ENCODE data around the gene CETN2.

DNA sequence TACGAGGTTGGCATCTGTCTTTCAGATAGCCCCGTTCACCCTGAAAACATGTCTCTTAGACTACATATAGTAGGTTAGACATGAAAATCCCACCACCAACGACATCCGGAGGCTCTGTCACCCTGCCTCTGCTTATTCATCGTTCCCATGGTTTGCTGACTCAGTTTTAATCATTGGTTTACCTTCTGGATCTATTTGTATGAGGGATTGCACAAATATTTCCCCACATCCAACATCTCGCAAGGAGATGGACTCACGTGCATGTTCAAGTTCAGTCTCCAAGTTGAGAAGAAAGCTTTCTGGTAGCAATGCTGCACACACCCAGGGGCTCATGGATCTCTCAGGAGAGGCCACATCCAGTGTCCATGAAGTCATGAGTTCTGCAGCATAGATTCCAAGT, 10.8 kb downstream of the CETN2 start:
- TF ChIP-seq, protein P1, sequence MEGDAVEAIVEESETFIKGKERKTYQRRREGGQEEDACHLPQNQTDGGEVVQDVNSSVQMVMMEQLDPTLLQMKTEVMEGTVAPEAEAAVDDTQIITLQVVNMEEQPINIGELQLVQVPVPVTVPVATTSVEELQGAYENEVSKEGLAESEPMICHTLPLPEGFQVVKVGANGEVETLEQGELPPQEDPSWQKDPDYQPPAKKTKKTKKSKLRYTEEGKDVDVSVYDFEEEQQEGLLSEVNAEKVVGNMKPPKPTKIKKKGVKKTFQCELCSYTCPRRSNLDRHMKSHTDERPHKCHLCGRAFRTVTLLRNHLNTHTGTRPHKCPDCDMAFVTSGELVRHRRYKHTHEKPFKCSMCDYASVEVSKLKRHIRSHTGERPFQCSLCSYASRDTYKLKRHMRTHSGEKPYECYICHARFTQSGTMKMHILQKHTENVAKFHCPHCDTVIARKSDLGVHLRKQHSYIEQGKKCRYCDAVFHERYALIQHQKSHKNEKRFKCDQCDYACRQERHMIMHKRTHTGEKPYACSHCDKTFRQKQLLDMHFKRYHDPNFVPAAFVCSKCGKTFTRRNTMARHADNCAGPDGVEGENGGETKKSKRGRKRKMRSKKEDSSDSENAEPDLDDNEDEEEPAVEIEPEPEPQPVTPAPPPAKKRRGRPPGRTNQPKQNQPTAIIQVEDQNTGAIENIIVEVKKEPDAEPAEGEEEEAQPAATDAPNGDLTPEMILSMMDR (IDR thresholded peaks at IDR 0.05; ENCODE audit: extremely low read depth in 1 of 2, insufficient read depth in 1 of 2, low read depth in 1 of 2, low read length in 2 of 2): no peak
- no peak for TF ChIP-seq POLR2A (IDR thresholded peaks at IDR 0.05; ENCODE audit: low read depth, low read length)
- TF ChIP-seq, protein P2, sequence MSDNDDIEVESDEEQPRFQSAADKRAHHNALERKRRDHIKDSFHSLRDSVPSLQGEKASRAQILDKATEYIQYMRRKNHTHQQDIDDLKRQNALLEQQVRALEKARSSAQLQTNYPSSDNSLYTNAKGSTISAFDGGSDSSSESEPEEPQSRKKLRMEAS (IDR thresholded peaks at IDR 0.05; ENCODE audit: insufficient read depth, insufficient read length): no peak
- no peak for TF ChIP-seq EZH2 (IDR thresholded peaks at IDR 0.05; ENCODE audit: borderline replicate concordance, low read depth, low read length, severe bottlenecking)
- no peak for TF ChIP-seq POLR2AphosphoS5 (IDR thresholded peaks at IDR 0.05; ENCODE audit: insufficient read depth, low read depth, low read length)
- no peak for TF ChIP-seq FOS (IDR thresholded peaks at IDR 0.05; ENCODE audit: borderline replicate concordance, insufficient read depth, low read length)
- no peak for TF ChIP-seq JUN (IDR thresholded peaks at IDR 0.05; ENCODE audit: borderline replicate concordance, insufficient read depth, insufficient read length, low read depth)
